Vagina (tissue), 2 donors: Measurements from ENCODE around the gene VPS13C.

ENCODE experiments used
- POLR2A ChIP-seq, 2 donors: fragments of 450-650 bp; IDR thresholded peaks; one replicate each; pipeline ENCODE4 v1.6.1; 2017; ENCODE audit warnings: antibody characterized with exemption in 2 of 2, mild to moderate bottlenecking in 2 of 2, moderate library complexity in 2 of 2
- TF ChIP-seq, protein P1 (sequence below), 3 experiments: fragments of 450-650 bp in 2 of 3; fragments of 200-600 bp in 1 of 3; sonication (generic) in 1 of 3; IDR thresholded peaks; one replicate each; pipeline ENCODE4 v1.5.1; 2017 to 2019; ENCODE audit warnings: antibody characterized with exemption in 3 of 3, mild to moderate bottlenecking in 2 of 3, moderate library complexity in 2 of 3

- TF ChIP-seq, protein P1, sequence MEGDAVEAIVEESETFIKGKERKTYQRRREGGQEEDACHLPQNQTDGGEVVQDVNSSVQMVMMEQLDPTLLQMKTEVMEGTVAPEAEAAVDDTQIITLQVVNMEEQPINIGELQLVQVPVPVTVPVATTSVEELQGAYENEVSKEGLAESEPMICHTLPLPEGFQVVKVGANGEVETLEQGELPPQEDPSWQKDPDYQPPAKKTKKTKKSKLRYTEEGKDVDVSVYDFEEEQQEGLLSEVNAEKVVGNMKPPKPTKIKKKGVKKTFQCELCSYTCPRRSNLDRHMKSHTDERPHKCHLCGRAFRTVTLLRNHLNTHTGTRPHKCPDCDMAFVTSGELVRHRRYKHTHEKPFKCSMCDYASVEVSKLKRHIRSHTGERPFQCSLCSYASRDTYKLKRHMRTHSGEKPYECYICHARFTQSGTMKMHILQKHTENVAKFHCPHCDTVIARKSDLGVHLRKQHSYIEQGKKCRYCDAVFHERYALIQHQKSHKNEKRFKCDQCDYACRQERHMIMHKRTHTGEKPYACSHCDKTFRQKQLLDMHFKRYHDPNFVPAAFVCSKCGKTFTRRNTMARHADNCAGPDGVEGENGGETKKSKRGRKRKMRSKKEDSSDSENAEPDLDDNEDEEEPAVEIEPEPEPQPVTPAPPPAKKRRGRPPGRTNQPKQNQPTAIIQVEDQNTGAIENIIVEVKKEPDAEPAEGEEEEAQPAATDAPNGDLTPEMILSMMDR (IDR thresholded peaks at IDR 0.05): no peak
- no peak for TF ChIP-seq POLR2A (IDR thresholded peaks at IDR 0.05)
Measured at GRCh38 chr15:61851955-61852354, 208.3 kb downstream of the VPS13C start.
